Karpas-422 (cell line): ENCODE results near the gene NPC1L1. TPM values are rescaled to one million over a fixed set of nuclear protein-coding genes. Genes with fewer than 3 reads are reported as not detected.

Experiments used
- DNase-seq: peaks from one replicate; pipeline ENCODE4 v3.0.0-alpha.2; 2015
- H2AFZ ChIP-seq: fragments of 200-600 bp; sonication (generic); 2 replicates; pipeline ENCODE4 v1.6.1; 2014; ENCODE audit warnings: antibody characterized with exemption, low read length, mixed read lengths
- H3K27ac ChIP-seq: fragments of 200-600 bp; sonication (generic); 2 replicates; pipeline ENCODE4 v1.5.1; 2014; ENCODE audit warnings: mild to moderate bottlenecking, low read length, moderate library complexity
- H3K27me3 ChIP-seq: fragments of 200-600 bp; sonication (generic); 2 replicates; pipeline ENCODE4 v1.6.1; 2014; ENCODE audit warnings: low read length, mixed read lengths
- H3K36me3 ChIP-seq: fragments of 200-600 bp; sonication (generic); 2 replicates; pipeline ENCODE4 v1.6.1; 2014; ENCODE audit warnings: low read length, mixed read lengths; ENCODE audit not compliant: insufficient read depth
- H3K4me1 ChIP-seq: fragments of 200-600 bp; sonication (generic); 2 replicates; pipeline ENCODE4 v1.6.1; 2014; ENCODE audit warnings: mild to moderate bottlenecking, low read length, mixed read lengths
- H3K4me2 ChIP-seq: fragments of 200-600 bp; sonication (generic); 2 replicates; pipeline ENCODE4 v1.6.1; 2014; ENCODE audit warnings: low read length, low read depth, mild to moderate bottlenecking; ENCODE audit not compliant: poor library complexity, severe bottlenecking
- H3K4me3 ChIP-seq: fragments of 200-600 bp; sonication (generic); 2 replicates; pipeline ENCODE4 v1.5.1; 2014; ENCODE audit warnings: mild to moderate bottlenecking, antibody characterized with exemption, low read length, mixed read lengths
- H3K79me2 ChIP-seq: fragments of 200-600 bp; sonication (generic); 2 replicates; pipeline ENCODE4 v1.6.1; 2014; ENCODE audit warnings: mild to moderate bottlenecking, low read length, mixed read lengths
- H3K9ac ChIP-seq: fragments of 200-600 bp; sonication (generic); 2 replicates; pipeline ENCODE4 v1.6.0; 2014; ENCODE audit warnings: low read length
- H3K9me2 ChIP-seq: fragments of 200-600 bp; sonication (generic), shearing (Covaris generic); replicated peaks from 2 replicates; pipeline ENCODE4 v1.6.0; 2014; ENCODE audit warnings: mild to moderate bottlenecking, low read length, moderate library complexity; ENCODE audit not compliant: insufficient read depth
- H3K9me3 ChIP-seq: fragments of 300-700, 200-600 bp; sonication (generic); 2 replicates; pipeline ENCODE4 v1.6.1; 2014; ENCODE audit warnings: low read length, mixed read lengths
- H4K20me1 ChIP-seq: fragments of 200-600 bp; sonication (generic); 2 replicates; pipeline ENCODE4 v1.6.1; 2014; ENCODE audit warnings: mild to moderate bottlenecking, antibody characterized with exemption, low read length, low read depth; ENCODE audit not compliant: insufficient read depth
- total RNA-seq: library from RNA; depleted of rRNA; stranded (reverse); fragments of >200 nt; shearing (Covaris generic); gene quantifications from 2 replicates; pipeline ENCODE4 v1.2.3, GENCODE V29; 2014; ENCODE audit warnings: low replicate concordance

NPC1L1 gene
- total RNA-seq, 1 experiment from 2014 or later = not detected

- Histone ChIP-seq H3K27me3 (no peaks in the 10 kb centered on the region), H3K4me1 (peaks cover 15% of the 10 kb centered on the region), H3K36me3 (peaks cover 52% of the 10 kb centered on the region), H3K4me2 (no peak overlapping the region), H3K4me3 (no peak overlapping the region), H3K9ac (no peak overlapping the region), H2AFZ (no peak overlapping the region), H3K9me2 (no peaks in the 10 kb centered on the region), H4K20me1 (no peaks in the 10 kb centered on the region), H3K9me3 (no peaks in the 10 kb centered on the region), H3K27ac (no peak overlapping the region), H3K79me2 (peaks cover 94% of the 10 kb centered on the region)
- no peak for DNase-seq
Measured at GRCh38 chr7:44486001-44486400, 55.1 kb downstream of the NPC1L1 start.

DNA sequence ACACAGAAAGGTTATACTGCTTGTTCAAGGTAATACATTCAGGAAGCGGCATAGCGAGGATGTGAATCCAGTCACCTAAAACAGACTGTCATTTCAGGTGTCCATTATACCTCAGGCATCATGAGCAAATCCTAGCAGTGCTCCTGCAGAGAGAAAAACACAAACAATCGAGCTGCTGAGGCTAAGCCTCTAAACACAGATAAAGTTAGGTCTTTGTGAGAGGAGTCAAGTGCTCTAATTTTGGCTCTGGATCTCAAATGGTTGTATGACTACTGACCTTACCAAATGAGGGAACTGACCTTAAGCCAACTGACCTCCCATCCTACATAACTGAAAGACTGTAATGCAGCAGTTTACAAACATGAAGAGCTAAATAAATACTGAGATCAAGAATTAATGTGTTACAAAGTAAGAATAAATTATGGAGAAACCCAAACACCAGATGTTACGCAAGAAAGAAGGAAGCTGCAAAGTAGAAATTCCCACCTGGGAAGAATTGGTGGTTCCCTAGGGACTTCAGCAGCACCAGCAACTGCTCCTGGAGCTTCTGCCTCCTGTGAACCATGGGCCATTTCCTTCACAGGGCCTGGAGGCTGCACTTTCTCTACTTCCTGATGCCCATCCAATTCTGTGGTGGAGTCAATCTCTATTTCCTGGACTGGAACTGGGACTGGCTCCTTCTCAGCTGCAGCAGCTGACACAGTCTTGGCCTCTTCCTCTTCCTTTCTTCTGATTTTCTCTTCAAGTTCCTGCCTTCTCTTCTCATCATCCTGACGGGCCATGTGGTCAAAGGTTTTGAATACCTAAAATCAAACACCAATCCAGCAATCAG, 56.4 kb downstream of the NPC1L1 start:
- H3K9ac ChIP-seq = no peak overlapping the region
- no peak overlapping the region for H3K4me2 ChIP-seq
- H3K9me3 ChIP-seq = no peaks in the 10 kb centered on the region
- no peaks in the 10 kb centered on the region for H3K27me3 ChIP-seq
- H3K4me3 ChIP-seq = no peak overlapping the region
- H4K20me1 ChIP-seq = no peaks in the 10 kb centered on the region
- peaks cover 62% of the 10 kb centered on the region for H3K36me3 ChIP-seq
- peaks cover 93% of the 10 kb centered on the region for H3K79me2 ChIP-seq
- H3K9me2 ChIP-seq = no peaks in the 10 kb centered on the region
- H3K27ac ChIP-seq = no peak overlapping the region
- H3K4me1 ChIP-seq = peaks cover 14% of the 10 kb centered on the region
- no peak overlapping the region for H2AFZ ChIP-seq
- DNase-seq = no peak

- H3K4me1 ChIP-seq = no peaks in the 10 kb centered on the region
Measured at GRCh38 chr7:44482502-44483485, 58.3 kb downstream of the NPC1L1 start.

DNA sequence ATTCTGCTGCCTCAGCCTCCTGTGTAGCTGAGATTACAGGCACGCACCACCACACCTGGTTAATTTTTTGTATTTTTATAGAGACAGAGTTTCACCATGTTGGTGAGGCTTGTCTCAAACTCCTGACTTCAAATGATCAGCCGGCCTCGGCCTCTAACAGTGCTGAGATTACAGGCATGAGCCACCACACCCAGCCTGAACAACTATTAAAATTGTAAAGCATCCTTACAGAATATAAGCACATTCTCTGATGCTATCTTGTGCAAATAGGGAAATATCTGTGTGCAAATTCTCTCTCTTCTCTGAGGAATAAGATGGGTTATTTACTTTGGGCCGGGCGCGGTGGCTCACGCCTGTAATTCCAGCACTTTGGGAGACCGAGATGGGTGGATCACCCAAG, 63.2 kb downstream of the NPC1L1 start:
- Histone ChIP-seq H3K4me2 (no peak overlapping the region), H4K20me1 (0 out of 2 replicates have a peak, but pooled peaks cover 5% of the 10 kb centered on the region), H2AFZ (no peak overlapping the region), H3K9me3 (no peaks in the 10 kb centered on the region), H3K9ac (no peak overlapping the region), H3K27me3 (no peaks in the 10 kb centered on the region), H3K4me1 (peaks cover 37% of the 10 kb centered on the region), H3K79me2 (peaks cover 74% of the 10 kb centered on the region), H3K4me3 (no peak overlapping the region), H3K9me2 (no peaks in the 10 kb centered on the region), H3K36me3 (peaks cover 55% of the 10 kb centered on the region), H3K27ac (no peak overlapping the region)
- DNase-seq = no peak

More at GRCh38 chr7:44482502-44483485, 58.3 kb downstream of the NPC1L1 start:
- Histone ChIP-seq H3K9me3 (no peaks in the 10 kb centered on the region), H3K27ac (no peak overlapping the region), H2AFZ (no peak overlapping the region), H4K20me1 (no peaks in the 10 kb centered on the region), H3K9me2 (no peaks in the 10 kb centered on the region), H3K4me2 (no peak overlapping the region), H3K79me2 (peaks cover 77% of the 10 kb centered on the region), H3K27me3 (no peaks in the 10 kb centered on the region), H3K36me3 (peaks cover 67% of the 10 kb centered on the region), H3K4me3 (no peak overlapping the region), H3K9ac (no peak overlapping the region)
- DNase-seq = no peak

GRCh38 chr7:44477063-44477830, 63.9 kb downstream of the NPC1L1 start:
- Histone ChIP-seq H3K4me1 (peaks cover 37% of the 10 kb centered on the region), H3K79me2 (peaks cover 74% of the 10 kb centered on the region), H3K27ac (no peak overlapping the region), H4K20me1 (0 out of 2 replicates have a peak, but pooled peaks cover 5% of the 10 kb centered on the region), H3K4me3 (no peak overlapping the region), H3K27me3 (no peaks in the 10 kb centered on the region), H3K36me3 (peaks cover 55% of the 10 kb centered on the region), H2AFZ (no peak overlapping the region), H3K4me2 (no peak overlapping the region), H3K9ac (no peak overlapping the region), H3K9me3 (no peaks in the 10 kb centered on the region), H3K9me2 (no peaks in the 10 kb centered on the region)
- peak; percentile 87 for DNase-seq

DNA sequence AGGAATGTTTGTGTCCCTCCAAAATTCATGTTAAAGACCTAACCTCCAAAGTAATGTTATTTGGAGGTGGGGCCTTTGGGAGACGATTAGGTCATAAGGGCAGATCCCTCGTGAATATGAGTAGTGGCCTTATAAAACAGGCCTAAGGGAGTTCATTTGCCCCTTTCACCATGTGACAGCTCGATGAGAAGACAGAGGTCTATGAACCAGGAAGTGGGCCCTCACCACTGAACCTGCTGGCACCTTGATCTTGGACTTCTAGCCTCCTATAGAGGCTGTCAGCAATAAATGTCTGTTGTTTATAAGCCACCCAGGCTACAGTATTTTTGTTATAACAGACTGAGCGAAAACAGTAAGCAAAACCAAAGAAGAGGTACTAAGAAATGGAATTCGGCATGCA, 64.8 kb downstream of the NPC1L1 start:
- DNase-seq = no peak
- Histone ChIP-seq H3K4me2 (no peak overlapping the region), H2AFZ (no peak overlapping the region), H3K79me2 (peaks cover 74% of the 10 kb centered on the region), H3K9me3 (no peaks in the 10 kb centered on the region), H3K4me3 (no peak overlapping the region), H4K20me1 (0 out of 2 replicates have a peak, but pooled peaks cover 5% of the 10 kb centered on the region), H3K4me1 (peaks cover 37% of the 10 kb centered on the region), H3K9ac (peak overlapping the region; percentile 8; the same call in 1 of the 2 replicates), H3K9me2 (no peaks in the 10 kb centered on the region), H3K27ac (no peak overlapping the region), H3K36me3 (peaks cover 52% of the 10 kb centered on the region), H3K27me3 (no peaks in the 10 kb centered on the region)

DNA sequence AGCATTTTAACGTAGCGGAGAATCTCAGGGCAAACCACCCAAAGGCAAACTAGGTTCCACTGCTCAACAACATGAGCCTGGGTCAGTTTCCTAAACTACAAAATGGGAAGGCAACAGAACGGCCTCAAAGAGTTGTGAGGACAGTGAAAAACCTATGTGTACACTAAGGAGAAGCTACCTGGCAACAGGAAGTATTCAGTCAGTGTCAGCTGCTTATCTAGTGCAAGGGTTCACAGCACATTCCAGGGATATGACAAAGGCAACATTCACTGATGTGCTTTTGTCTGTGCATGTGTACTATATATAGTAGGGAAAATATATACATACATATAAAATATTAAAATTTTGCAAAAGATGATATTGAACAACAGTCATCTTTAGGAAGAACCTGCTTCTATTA, 67.8 kb downstream of the NPC1L1 start:
- peaks cover 33% of the 10 kb centered on the region; the same call in 1 of the 2 replicates for H3K36me3 ChIP-seq
- H3K4me2 ChIP-seq = no peak overlapping the region
- no peak overlapping the region for H3K9ac ChIP-seq
- H3K4me1 ChIP-seq = peaks cover 45% of the 10 kb centered on the region
- DNase-seq = no peak
- peak overlapping the region; percentile 22; the same call in 1 of the 2 replicates for H3K27ac ChIP-seq
- H3K27me3 ChIP-seq = no peaks in the 10 kb centered on the region
- H4K20me1 ChIP-seq = 0 out of 2 replicates have a peak, but pooled peaks cover 5% of the 10 kb centered on the region
- no peak overlapping the region for H2AFZ ChIP-seq
- no peak overlapping the region for H3K4me3 ChIP-seq
- H3K9me3 ChIP-seq = no peaks in the 10 kb centered on the region
- no peaks in the 10 kb centered on the region for H3K9me2 ChIP-seq
- peaks cover 92% of the 10 kb centered on the region for H3K79me2 ChIP-seq
